NOMO-1 treated with dmso at 0.1 percent for 144 hours (cell line): ENCODE measurements around the gene RNF151.

Source experiments
- DNase-seq: peaks from one replicate; lab custom pipeline; 2025; ENCODE audit not compliant: unreplicated experiment; lab: John Stamatoyannopoulos, UW

The RNF151 gene

GRCh38 chr16:1976951-1977874 is 10.6 kb downstream of the RNF151 start:
- DNase-seq = no peak

- DNase-seq = no peak
Observed at GRCh38 chr16:1977875-1978268, 11.2 kb downstream of the RNF151 start.

- DNase-seq = no peak
Observed at GRCh38 chr16:1978476-1979120, 11.9 kb downstream of the RNF151 start.

GRCh38 chr16:1979271-1980029 is 12.8 kb downstream of the RNF151 start:
- no peak for DNase-seq

GRCh38 chr16:1980030-1980769 is 13.5 kb downstream of the RNF151 start:
- DNase-seq = no peak

GRCh38 chr16:1980770-1981087 is 14.1 kb downstream of the RNF151 start:
- DNase-seq = no peak

GRCh38 chr16:1981398-1981836 is 14.8 kb downstream of the RNF151 start, which contains the start of gene NOXO1:
Gene NOXO1 (minus strand): TSS chr16:1981469. CDS start chr16:1981179, 290 bp downstream.
- DNase-seq = no peak

GRCh38 chr16:1982013-1982433 is 15.4 kb downstream of the RNF151 start:
- no peak for DNase-seq

- DNase-seq = no peak
Observed at GRCh38 chr16:1982991-1983543, 16.4 kb downstream of the RNF151 start.

- peak; percentile 87 for DNase-seq
Observed at GRCh38 chr16:1983544-1984346, 17.1 kb downstream of the RNF151 start, which contains the start of gene GFER. Gene GFER (plus strand): TSS chr16:1984193. CDS start chr16:1984219, 26 bp downstream.

GRCh38 chr16:1984347-1985225 is 17.9 kb downstream of the RNF151 start:
- DNase-seq = no peak

- no peak for DNase-seq
Observed at GRCh38 chr16:1985466-1986150, 19.0 kb downstream of the RNF151 start.

- no peak for DNase-seq
Observed at GRCh38 chr16:1987198-1987597, 20.5 kb downstream of the RNF151 start.

- no peak for DNase-seq
Observed at GRCh38 chr16:1989209-1990100, 22.8 kb downstream of the RNF151 start, which contains the start of gene SYNGR3. Gene SYNGR3 (plus strand): TSS chr16:1989970. CDS start chr16:1990103, 133 bp downstream.

GRCh38 chr16:1990101-1990350 is 23.4 kb downstream of the RNF151 start:
- no peak for DNase-seq

GRCh38 chr16:1990351-1991134 is 23.9 kb downstream of the RNF151 start:
- DNase-seq = no peak
